OCI-LY7 (cell line): ENCODE data around the gene RNU6-8. TPM values are rescaled to one million over a fixed set of nuclear protein-coding genes. Genes with fewer than 3 reads are reported as not detected.

Experiments
- BruUV-seq: library from RNA; stranded (reverse); fragments of 400-500 nt; replicated peaks from 2 replicates; lab custom pipeline; 2021; lab: Mats Ljungman, UMichigan
- CTCF ChIA-PET: fragments of 300-600 bp; sonication (Branson Sonifier 250); formaldehyde crosslinking; loops from one replicate; lab custom pipeline; 2022; ENCODE audit warnings: antibody characterized with exemption; ENCODE audit not compliant: unreplicated experiment; lab: Charles Lee
- POLR2A ChIA-PET: fragments of 300-600 bp; sonication (Branson Sonifier 250); formaldehyde crosslinking; loops from one replicate; lab custom pipeline; 2022; ENCODE audit warnings: antibody characterized with exemption; lab: Charles Lee
- DNase-seq: peaks from one replicate; pipeline ENCODE4 v3.0.0-alpha.2; 2015; ENCODE audit warnings: low spot score
- H2AFZ ChIP-seq: fragments of 200-600 bp; sonication (generic), shearing (Covaris generic); 2 replicates; pipeline ENCODE4 v1.6.1; 2014; ENCODE audit warnings: mild to moderate bottlenecking, antibody characterized with exemption, low read length, moderate library complexity
- H3K27ac ChIP-seq: fragments of 200-600 bp; sonication (generic); 2 replicates; pipeline ENCODE4 v1.5.1; 2014; ENCODE audit warnings: mixed run types, low read depth, mild to moderate bottlenecking, moderate library complexity, low read length, inconsistent platforms; ENCODE audit not compliant: poor library complexity, severe bottlenecking
- H3K36me3 ChIP-seq: fragments of 200-600 bp; sonication (generic); 2 replicates; pipeline ENCODE4 v1.6.1; 2014; ENCODE audit warnings: mild to moderate bottlenecking, antibody characterized with exemption, low read length, moderate library complexity, mixed read lengths; ENCODE audit not compliant: insufficient read depth
- H3K4me1 ChIP-seq: fragments of 200-600 bp; sonication (generic); 2 replicates; pipeline ENCODE4 v1.5.1; 2014; ENCODE audit warnings: mild to moderate bottlenecking, low read length; ENCODE audit not compliant: insufficient read depth, poor library complexity, severe bottlenecking
- H3K4me2 ChIP-seq: fragments of 200-600 bp; sonication (generic); 2 replicates; pipeline ENCODE4 v1.6.1; 2014; ENCODE audit warnings: mild to moderate bottlenecking, low read length
- H3K4me3 ChIP-seq: fragments of 200-600 bp; sonication (generic); 2 replicates; pipeline ENCODE4 v1.5.1; 2014; ENCODE audit warnings: mild to moderate bottlenecking, low read depth, low read length; ENCODE audit not compliant: poor library complexity, severe bottlenecking
- H3K79me2 ChIP-seq: fragments of 200-600 bp; sonication (generic); 2 replicates; pipeline ENCODE4 v1.6.1; 2016; ENCODE audit warnings: low read depth, mild to moderate bottlenecking, low read length, moderate library complexity, mixed read lengths; ENCODE audit not compliant: insufficient read depth
- H3K9me2 ChIP-seq: fragments of 200-600 bp; sonication (generic); 2 replicates; pipeline ENCODE4 v1.6.1; 2016; ENCODE audit warnings: mild to moderate bottlenecking, low read length, mixed read lengths; ENCODE audit not compliant: insufficient read depth
- H3K9me3 ChIP-seq: fragments of 200-600 bp; sonication (generic); 2 replicates; pipeline ENCODE4 v1.6.1; 2014; ENCODE audit warnings: mild to moderate bottlenecking, mixed run types, low read length, mixed read lengths
- H4K20me1 ChIP-seq: fragments of 200-600 bp; sonication (generic); 2 replicates; pipeline ENCODE4 v1.6.1; 2014; ENCODE audit warnings: mild to moderate bottlenecking, antibody characterized with exemption, low read length, moderate library complexity, mixed read lengths; ENCODE audit not compliant: insufficient read depth
- CTCF ChIP-seq: fragments of 200-600 bp; sonication (generic); conservative IDR thresholded peaks from 2 replicates; pipeline ENCODE4 v1.5.1; 2014; ENCODE audit warnings: mild to moderate bottlenecking, antibody characterized with exemption, low read length, moderate library complexity, mixed read lengths
- EZH2phosphoT487 ChIP-seq: fragments of 200-600 bp; sonication (generic); IDR thresholded peaks from 2 replicates; pipeline ENCODE4 v1.6.1; 2018; ENCODE audit warnings: low read depth, borderline replicate concordance, mild to moderate bottlenecking, mixed run types, antibody characterized with exemption, low read length, moderate library complexity, mixed read lengths
- intact Hi-C: fragments of 100-400 bp; cut with micrococcal nuclease; formaldehyde crosslinking; loops from one replicate; pipeline ENCODE4 v1.10.0; 2022; ENCODE audit not compliant: unreplicated experiment
- total RNA-seq, 2 experiments: library from RNA; depleted of rRNA in 1 of 2; stranded (reverse); fragments of >200 nt in 1 of 2; shearing (Covaris generic) in 1 of 2; gene quantifications; 2 replicates each; pipeline ENCODE4 v1.2.3, GENCODE V29; 2014 to 2022

Gene RNU6-8
- total RNA-seq, 2 experiments from 2014 or later: not detected

GRCh38 chr14:32251530-32251929 is 48.5 kb upstream of the RNU6-8 start:
- TF ChIP-seq CTCF: no peak
- no peak for TF ChIP-seq EZH2phosphoT487
- H3K9me3 ChIP-seq: no peaks in the 10 kb centered on the region
- no peaks in the 10 kb centered on the region for H3K79me2 ChIP-seq
- ChIA-PET POLR2A (interaction anchor here (0.6 to 1.1 kb wide), 3 partner anchors 61 to 325 kb away, joined by 3 to 4 read pairs (median 4); no protein-coding TSS in a partner anchor), CTCF (interaction anchor here (0.5 to 1.9 kb wide), 2 partner anchors 325 to 1261 kb away, joined by 3 to 6 read pairs; no protein-coding TSS in a partner anchor)
- no peak overlapping the region for H3K4me2 ChIP-seq
- intact Hi-C loops: loop anchor here (5.0 kb wide), 1 partner anchor 216 kb away; no protein-coding TSS in a partner anchor
- H3K4me3 ChIP-seq: no peak overlapping the region
- H3K36me3 ChIP-seq: no peaks in the 10 kb centered on the region
- H4K20me1 ChIP-seq: no peaks in the 10 kb centered on the region
- H3K27ac ChIP-seq: no peak overlapping the region
- H3K9me2 ChIP-seq: no peaks in the 10 kb centered on the region
- H3K4me1 ChIP-seq: no peaks in the 10 kb centered on the region
- no TSS peak for BruUV-seq
- no peak for DNase-seq
- H2AFZ ChIP-seq: peak overlapping the region; percentile 65

- ChIA-PET POLR2A (interaction anchor here (0.9 to 1.1 kb wide), 2 partner anchors 191 to 324 kb away, joined by 3 to 4 read pairs; no protein-coding TSS in a partner anchor), CTCF (interaction anchor here (1.9 kb wide), 1 partner anchor 324 kb away, joined by 6 read pairs; no protein-coding TSS in a partner anchor)
- H3K9me3 ChIP-seq: no peaks in the 10 kb centered on the region
- intact Hi-C loops: loop anchor here (5.0 kb wide), 1 partner anchor 217 kb away; no protein-coding TSS in a partner anchor
- no peaks in the 10 kb centered on the region for H3K9me2 ChIP-seq
- no peaks in the 10 kb centered on the region for H4K20me1 ChIP-seq
- no peak overlapping the region for H3K4me2 ChIP-seq
- TF ChIP-seq CTCF: no peak
- no peak for TF ChIP-seq EZH2phosphoT487
- H2AFZ ChIP-seq: no peak overlapping the region
- no peaks in the 10 kb centered on the region for H3K79me2 ChIP-seq
- H3K4me1 ChIP-seq: no peaks in the 10 kb centered on the region
- no peak overlapping the region for H3K4me3 ChIP-seq
- no TSS peak for BruUV-seq
- no peaks in the 10 kb centered on the region for H3K36me3 ChIP-seq
- H3K27ac ChIP-seq: no peak overlapping the region
- DNase-seq: no peak
Observed at GRCh38 chr14:32250681-32251080, 47.6 kb upstream of the RNU6-8 start.

GRCh38 chr14:32249780-32250179 is 46.7 kb upstream of the RNU6-8 start:
- intact Hi-C loops: loop anchor here (5.0 kb wide), 1 partner anchor 218 kb away; no protein-coding TSS in a partner anchor
- H3K36me3 ChIP-seq: no peaks in the 10 kb centered on the region
- POLR2A ChIA-PET: interaction anchor here (0.6 kb wide), 1 partner anchor 687 kb away, joined by 7 read pairs; no protein-coding TSS in a partner anchor

More at GRCh38 chr14:32249780-32250179, 46.7 kb upstream of the RNU6-8 start:
- Histone ChIP-seq H3K9me2 (no peaks in the 10 kb centered on the region), H3K4me2 (no peak overlapping the region), H3K79me2 (no peaks in the 10 kb centered on the region), H3K4me1 (no peaks in the 10 kb centered on the region), H4K20me1 (no peaks in the 10 kb centered on the region), H3K4me3 (no peak overlapping the region), H3K27ac (no peak overlapping the region), H3K9me3 (no peaks in the 10 kb centered on the region), H2AFZ (no peak overlapping the region)
- CTCF ChIA-PET: interaction anchor here (1.9 kb wide), 1 partner anchor 323 kb away, joined by 6 read pairs; no protein-coding TSS in a partner anchor
- no TSS peak for BruUV-seq
- no peak for TF ChIP-seq EZH2phosphoT487
- no peak for DNase-seq
